SK-N-SH (cell line): ENCODE data around the gene ANKDD1A. TPM values are rescaled to one million over a fixed set of nuclear protein-coding genes. Genes with fewer than 3 reads are reported as not detected.

Source experiments
- CTCF ChIA-PET: fragments of 300-600, 350-600 bp; formaldehyde crosslinking; extraction: SDS; loops from one replicate; lab custom pipeline; 2021; lab: Yijun Ruan, JAX
- POLR2A ChIA-PET: fragments of 350-600 bp; sonication (Branson Sonifier 250); formaldehyde crosslinking; extraction: SDS; loops from one replicate; lab custom pipeline; 2020; ENCODE audit warnings: antibody characterized with exemption, inconsistent platforms; lab: Yijun Ruan, JAX
- DNase-seq: peaks from one replicate; pipeline ENCODE4 v3.0.0; 2012
- H2AFZ ChIP-seq: fragments of 200-600 bp; sonication (generic); 2 replicates; pipeline ENCODE4 v1.8.1; 2016; ENCODE audit warnings: antibody characterized with exemption, mild to moderate bottlenecking, low read depth
- H3F3A ChIP-seq: fragments of 200-600 bp; sonication (generic); replicated peaks from 2 replicates; pipeline ENCODE3; 2016; ENCODE audit warnings: antibody characterized with exemption, mild to moderate bottlenecking; ENCODE audit not compliant: insufficient read depth
- H3K27ac ChIP-seq, 2 experiments: fragments of 200-500 bp in 1 of 2; fragments of 200-600 bp in 1 of 2; sonication (Bioruptor generic) in 1 of 2; sonication (generic), shearing (Covaris generic) in 1 of 2; 2 replicates each; pipeline versions ENCODE4 v1.5.1 to v1.6.1; 2014 to 2016; ENCODE audit warnings: low read depth in 2 of 2, inconsistent platforms in 1 of 2, low read length in 1 of 2, mild to moderate bottlenecking in 1 of 2, mixed read lengths in 1 of 2
- H3K27me3 ChIP-seq: fragments of 200-600 bp; sonication (generic), shearing (Covaris generic); 2 replicates; pipeline ENCODE4 v1.6.1; 2016; ENCODE audit warnings: mixed run types; ENCODE audit not compliant: insufficient read depth
- H3K36me3 ChIP-seq, 2 experiments: fragments of 200-500 bp in 1 of 2; fragments of 200-600 bp in 1 of 2; sonication (Bioruptor generic) in 1 of 2; sonication (generic) in 1 of 2; replicated peaks in 1 of 2; 2 replicates each; pipeline versions ENCODE3 to v1.5.1; 2014 to 2016; ENCODE audit warnings: low read length in 1 of 2, mild to moderate bottlenecking in 1 of 2; ENCODE audit not compliant: insufficient read depth in 2 of 2, control insufficient read depth in 1 of 2
- H3K4me1 ChIP-seq, 2 experiments: fragments of 200-500 bp in 1 of 2; fragments of 200-600 bp in 1 of 2; sonication (Bioruptor generic) in 1 of 2; sonication (generic), shearing (Covaris generic) in 1 of 2; 2 replicates each; pipeline versions ENCODE4 v1.5.1 to v1.6.1; 2014 to 2016; ENCODE audit warnings: low read depth in 1 of 2, low read length in 1 of 2, mixed run types in 1 of 2; ENCODE audit not compliant: insufficient read depth in 2 of 2, control insufficient read depth in 1 of 2
- H3K4me2 ChIP-seq: fragments of 200-600 bp; sonication (generic), shearing (Covaris generic); 2 replicates; pipeline ENCODE4 v1.6.1; 2017; ENCODE audit warnings: mixed run types
- H3K4me3 ChIP-seq, 2 experiments: fragments of 200-500 bp in 1 of 2; fragments of 200-600 bp in 1 of 2; sonication (Bioruptor generic) in 1 of 2; sonication (generic), shearing (Covaris generic) in 1 of 2; 2 replicates each; pipeline versions ENCODE4 v1.5.1 to v1.8.1; 2014 to 2016; ENCODE audit warnings: low read depth in 2 of 2, inconsistent platforms in 1 of 2, low read length in 1 of 2, mild to moderate bottlenecking in 1 of 2, mixed read lengths in 1 of 2, moderate library complexity in 1 of 2
- H3K79me2 ChIP-seq: fragments of 200-600 bp; sonication (generic); 2 replicates; pipeline ENCODE4 v1.8.1; 2017; ENCODE audit warnings: mild to moderate bottlenecking; ENCODE audit not compliant: insufficient read depth
- H3K9ac ChIP-seq: fragments of 200-600 bp; sonication (generic); 2 replicates; pipeline ENCODE4 v1.6.1; 2017; ENCODE audit warnings: mixed run types
- H3K9me2 ChIP-seq: fragments of 200-600 bp; sonication (generic); 2 replicates; pipeline ENCODE4 v1.6.1; 2017; ENCODE audit warnings: mixed run types
- H3K9me3 ChIP-seq: fragments of 200-600 bp; sonication (generic); 2 replicates; pipeline ENCODE4 v1.6.1; 2017; ENCODE audit warnings: mixed run types, mild to moderate bottlenecking, moderate library complexity
- H4K20me1 ChIP-seq: fragments of 200-600 bp; sonication (generic); 2 replicates; pipeline ENCODE4 v1.6.1; 2017; ENCODE audit warnings: mild to moderate bottlenecking, mixed run types; ENCODE audit not compliant: insufficient read depth
- EP300 ChIP-seq, 2 experiments: IDR thresholded peaks; 2 replicates each; pipeline versions ENCODE4 v1.4.0 to v1.6.1; 2012; ENCODE audit warnings: borderline replicate concordance in 1 of 2, low read depth in 1 of 2, low read length in 1 of 2
- FOSL2 ChIP-seq: IDR thresholded peaks from 2 replicates; pipeline ENCODE4 v1.4.0; 2012; ENCODE audit warnings: low read depth, mild to moderate bottlenecking, moderate library complexity, borderline replicate concordance
- FOXJ3 ChIP-seq: sonication (generic); formaldehyde crosslinking; IDR thresholded peaks from 2 replicates; pipeline ENCODE4 v1.5.1; 2020; ENCODE audit warnings: mild to moderate bottlenecking, missing genetic modification reagents
- NFIC ChIP-seq: IDR thresholded peaks from 2 replicates; pipeline ENCODE4 v1.4.0; 2012; ENCODE audit warnings: borderline replicate concordance
- RCOR1 ChIP-seq: fragments of 150-350 bp; IDR thresholded peaks from 2 replicates; pipeline ENCODE4 v1.6.1; 2017; ENCODE audit warnings: antibody characterized with exemption, low read length
- RFX5 ChIP-seq: IDR thresholded peaks from 2 replicates; pipeline ENCODE4 v1.6.1; 2012; ENCODE audit warnings: mild to moderate bottlenecking, improper control_type of control experiment, low read length
- SMC3 ChIP-seq: IDR thresholded peaks from 2 replicates; pipeline ENCODE4 v1.6.1; 2012; ENCODE audit warnings: low read depth, low read length, improper control_type of control experiment
- TAF1 ChIP-seq: IDR thresholded peaks from 2 replicates; pipeline ENCODE4 v1.6.1; 2012; ENCODE audit warnings: low read depth, mild to moderate bottlenecking, low read length, moderate library complexity, borderline replicate concordance
- TCF12 ChIP-seq: IDR thresholded peaks from 2 replicates; pipeline ENCODE4 v1.4.0; 2012
- YY1 ChIP-seq: IDR thresholded peaks from 2 replicates; pipeline ENCODE4 v1.4.0; 2012; ENCODE audit warnings: low read depth, mild to moderate bottlenecking
- WGBS: methylation state at CpG from one replicate; pipeline ENCODE4 v1.1.6; 2017; ENCODE audit warnings: low lambda C conversion rate; 5-methylcytosine and 5-hydroxymethylcytosine counted together
- polyA plus RNA-seq, 3 experiments: library from polyadenylated mRNA; depleted of rRNA; stranded (reverse); fragments of >200 nt; gene quantifications; 2 replicates each; pipeline ENCODE4 v1.2.3, GENCODE V29; 2012
- TF ChIP-seq, protein P1 (sequence below): IDR thresholded peaks from 2 replicates; pipeline ENCODE4 v1.6.1; 2012; ENCODE audit warnings: mild to moderate bottlenecking, low read depth, low read length, moderate library complexity
- TF ChIP-seq, protein P2 (sequence below): IDR thresholded peaks from 2 replicates; pipeline ENCODE4 v1.4.0; 2012; ENCODE audit warnings: low read depth
- TF ChIP-seq, protein P3 (sequence below): fragments of 150-350 bp; IDR thresholded peaks from 2 replicates; pipeline ENCODE4 v1.6.1; 2016; ENCODE audit warnings: mild to moderate bottlenecking, low read depth, low read length
- TF ChIP-seq, protein P4 (sequence below): fragments of 200-600 bp; sonication (generic); IDR thresholded peaks from 2 replicates; pipeline ENCODE4 v1.6.1; 2017; ENCODE audit warnings: antibody characterized with exemption, mild to moderate bottlenecking, moderate library complexity
- TF ChIP-seq, protein P5 (sequence below): IDR thresholded peaks from 2 replicates; pipeline ENCODE4 v1.4.0; 2012; ENCODE audit warnings: low read depth, borderline replicate concordance

ANKDD1A gene
- polyA plus RNA-seq, 1 of the 3 experiments (the other 2 are of a cell fraction), result 8.6 TPM

DNA sequence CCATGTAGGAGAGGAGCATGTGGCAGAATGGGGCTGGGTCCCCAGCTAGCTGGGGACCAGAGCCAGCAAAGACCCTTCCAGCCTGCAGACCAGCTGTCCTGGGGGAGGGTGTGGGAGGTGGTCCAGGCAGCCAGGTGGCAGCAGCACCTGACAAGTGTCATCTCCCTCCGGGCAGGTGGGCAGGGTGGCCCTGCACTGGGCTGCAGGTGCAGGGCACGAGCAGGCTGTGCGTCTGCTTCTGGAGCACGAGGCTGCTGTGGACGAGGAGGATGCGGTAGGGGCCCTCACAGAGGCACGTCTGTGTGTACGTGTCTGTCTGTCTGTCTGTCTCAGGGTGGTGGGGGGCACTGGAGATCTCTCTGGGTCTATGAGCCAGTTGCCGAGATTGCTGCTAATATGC, 5.5 kb downstream of the ANKDD1A start:
- Histone ChIP-seq H3K36me3 (no peaks in the 10 kb centered on the region), H3K4me2 (no peak overlapping the region), H3K4me3 (no peak overlapping the region), H3K27me3 (no peaks in the 10 kb centered on the region), H3K79me2 (no peaks in the 10 kb centered on the region), H3K9me2 (no peaks in the 10 kb centered on the region), H3K27ac (peak overlapping the region in 1 of 2 experiments; percentile 8; a peak in 2 of 4 replicates), H4K20me1 (no peaks in the 10 kb centered on the region), H2AFZ (no peak overlapping the region), H3F3A (no peaks in the 10 kb centered on the region), H3K4me1 (peaks cover 0 to 23% of the 10 kb centered on the region in 2 experiments; a peak in 1 of 4 replicates), H3K9ac (no peak overlapping the region), H3K9me3 (no peaks in the 10 kb centered on the region)
- WGBS, result no CpG with 5 or more reads among the region's 9 CpGs
- ChIA-PET POLR2A (no interaction called here), CTCF (no interaction called here)
- peak; percentile 26 for DNase-seq
- no peak for TF ChIP-seq EP300 (IDR thresholded peaks at IDR 0.05; ENCODE audit: borderline replicate concordance in 1 of 2, low read depth in 1 of 2, low read length in 1 of 2)
- no peak for TF ChIP-seq FOXJ3 (CRISPR knock-in tag)
- TF ChIP-seq, protein P1, sequence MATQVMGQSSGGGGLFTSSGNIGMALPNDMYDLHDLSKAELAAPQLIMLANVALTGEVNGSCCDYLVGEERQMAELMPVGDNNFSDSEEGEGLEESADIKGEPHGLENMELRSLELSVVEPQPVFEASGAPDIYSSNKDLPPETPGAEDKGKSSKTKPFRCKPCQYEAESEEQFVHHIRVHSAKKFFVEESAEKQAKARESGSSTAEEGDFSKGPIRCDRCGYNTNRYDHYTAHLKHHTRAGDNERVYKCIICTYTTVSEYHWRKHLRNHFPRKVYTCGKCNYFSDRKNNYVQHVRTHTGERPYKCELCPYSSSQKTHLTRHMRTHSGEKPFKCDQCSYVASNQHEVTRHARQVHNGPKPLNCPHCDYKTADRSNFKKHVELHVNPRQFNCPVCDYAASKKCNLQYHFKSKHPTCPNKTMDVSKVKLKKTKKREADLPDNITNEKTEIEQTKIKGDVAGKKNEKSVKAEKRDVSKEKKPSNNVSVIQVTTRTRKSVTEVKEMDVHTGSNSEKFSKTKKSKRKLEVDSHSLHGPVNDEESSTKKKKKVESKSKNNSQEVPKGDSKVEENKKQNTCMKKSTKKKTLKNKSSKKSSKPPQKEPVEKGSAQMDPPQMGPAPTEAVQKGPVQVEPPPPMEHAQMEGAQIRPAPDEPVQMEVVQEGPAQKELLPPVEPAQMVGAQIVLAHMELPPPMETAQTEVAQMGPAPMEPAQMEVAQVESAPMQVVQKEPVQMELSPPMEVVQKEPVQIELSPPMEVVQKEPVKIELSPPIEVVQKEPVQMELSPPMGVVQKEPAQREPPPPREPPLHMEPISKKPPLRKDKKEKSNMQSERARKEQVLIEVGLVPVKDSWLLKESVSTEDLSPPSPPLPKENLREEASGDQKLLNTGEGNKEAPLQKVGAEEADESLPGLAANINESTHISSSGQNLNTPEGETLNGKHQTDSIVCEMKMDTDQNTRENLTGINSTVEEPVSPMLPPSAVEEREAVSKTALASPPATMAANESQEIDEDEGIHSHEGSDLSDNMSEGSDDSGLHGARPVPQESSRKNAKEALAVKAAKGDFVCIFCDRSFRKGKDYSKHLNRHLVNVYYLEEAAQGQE, result no peak
- TF ChIP-seq, protein P2, sequence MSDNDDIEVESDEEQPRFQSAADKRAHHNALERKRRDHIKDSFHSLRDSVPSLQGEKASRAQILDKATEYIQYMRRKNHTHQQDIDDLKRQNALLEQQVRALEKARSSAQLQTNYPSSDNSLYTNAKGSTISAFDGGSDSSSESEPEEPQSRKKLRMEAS, result no peak
- TF ChIP-seq, protein P3, sequence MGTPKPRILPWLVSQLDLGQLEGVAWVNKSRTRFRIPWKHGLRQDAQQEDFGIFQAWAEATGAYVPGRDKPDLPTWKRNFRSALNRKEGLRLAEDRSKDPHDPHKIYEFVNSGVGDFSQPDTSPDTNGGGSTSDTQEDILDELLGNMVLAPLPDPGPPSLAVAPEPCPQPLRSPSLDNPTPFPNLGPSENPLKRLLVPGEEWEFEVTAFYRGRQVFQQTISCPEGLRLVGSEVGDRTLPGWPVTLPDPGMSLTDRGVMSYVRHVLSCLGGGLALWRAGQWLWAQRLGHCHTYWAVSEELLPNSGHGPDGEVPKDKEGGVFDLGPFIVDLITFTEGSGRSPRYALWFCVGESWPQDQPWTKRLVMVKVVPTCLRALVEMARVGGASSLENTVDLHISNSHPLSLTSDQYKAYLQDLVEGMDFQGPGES, result no peak
- TF ChIP-seq TCF12, result no peak
- no peak for TF ChIP-seq NFIC
- no peak for TF ChIP-seq RCOR1
- TF ChIP-seq RFX5, result no peak
- no peak for TF ChIP-seq YY1
- TF ChIP-seq SMC3, result no peak
- TF ChIP-seq, protein P4, sequence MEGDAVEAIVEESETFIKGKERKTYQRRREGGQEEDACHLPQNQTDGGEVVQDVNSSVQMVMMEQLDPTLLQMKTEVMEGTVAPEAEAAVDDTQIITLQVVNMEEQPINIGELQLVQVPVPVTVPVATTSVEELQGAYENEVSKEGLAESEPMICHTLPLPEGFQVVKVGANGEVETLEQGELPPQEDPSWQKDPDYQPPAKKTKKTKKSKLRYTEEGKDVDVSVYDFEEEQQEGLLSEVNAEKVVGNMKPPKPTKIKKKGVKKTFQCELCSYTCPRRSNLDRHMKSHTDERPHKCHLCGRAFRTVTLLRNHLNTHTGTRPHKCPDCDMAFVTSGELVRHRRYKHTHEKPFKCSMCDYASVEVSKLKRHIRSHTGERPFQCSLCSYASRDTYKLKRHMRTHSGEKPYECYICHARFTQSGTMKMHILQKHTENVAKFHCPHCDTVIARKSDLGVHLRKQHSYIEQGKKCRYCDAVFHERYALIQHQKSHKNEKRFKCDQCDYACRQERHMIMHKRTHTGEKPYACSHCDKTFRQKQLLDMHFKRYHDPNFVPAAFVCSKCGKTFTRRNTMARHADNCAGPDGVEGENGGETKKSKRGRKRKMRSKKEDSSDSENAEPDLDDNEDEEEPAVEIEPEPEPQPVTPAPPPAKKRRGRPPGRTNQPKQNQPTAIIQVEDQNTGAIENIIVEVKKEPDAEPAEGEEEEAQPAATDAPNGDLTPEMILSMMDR, result no peak
- no peak for TF ChIP-seq TAF1
- TF ChIP-seq, protein P5, sequence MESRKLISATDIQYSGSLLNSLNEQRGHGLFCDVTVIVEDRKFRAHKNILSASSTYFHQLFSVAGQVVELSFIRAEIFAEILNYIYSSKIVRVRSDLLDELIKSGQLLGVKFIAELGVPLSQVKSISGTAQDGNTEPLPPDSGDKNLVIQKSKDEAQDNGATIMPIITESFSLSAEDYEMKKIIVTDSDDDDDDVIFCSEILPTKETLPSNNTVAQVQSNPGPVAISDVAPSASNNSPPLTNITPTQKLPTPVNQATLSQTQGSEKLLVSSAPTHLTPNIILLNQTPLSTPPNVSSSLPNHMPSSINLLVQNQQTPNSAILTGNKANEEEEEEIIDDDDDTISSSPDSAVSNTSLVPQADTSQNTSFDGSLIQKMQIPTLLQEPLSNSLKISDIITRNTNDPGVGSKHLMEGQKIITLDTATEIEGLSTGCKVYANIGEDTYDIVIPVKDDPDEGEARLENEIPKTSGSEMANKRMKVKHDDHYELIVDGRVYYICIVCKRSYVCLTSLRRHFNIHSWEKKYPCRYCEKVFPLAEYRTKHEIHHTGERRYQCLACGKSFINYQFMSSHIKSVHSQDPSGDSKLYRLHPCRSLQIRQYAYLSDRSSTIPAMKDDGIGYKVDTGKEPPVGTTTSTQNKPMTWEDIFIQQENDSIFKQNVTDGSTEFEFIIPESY, result no peak
- TF ChIP-seq FOSL2, result no peak
